OCI-M2 (cell line): ENCODE data around the gene FSD1.
"Not testable (repeated sequence)": the region's sequence is repeated elsewhere in the genome, so short reads cannot be mapped to it uniquely, and the experiment has no call there.

Experiments
- DNase-seq: peaks from one replicate; lab custom pipeline; 2025; ENCODE audit not compliant: unreplicated experiment; lab: John Stamatoyannopoulos, UW

The FSD1 gene

GRCh38 chr19:4304538-4305256 is at the start of gene FSD1:
Gene FSD1 (plus strand): TSS chr19:4304598. CDS start chr19:4304747, 149 bp downstream.
- no peak for DNase-seq

GRCh38 chr19:4256563-4256962 is 47.8 kb upstream of the FSD1 start:
- no peak for DNase-seq

- no peak for DNase-seq
These were observed 47.4 kb upstream of the FSD1 start for GRCh38 chr19:4257025-4257424.

GRCh38 chr19:4258181-4258580 is 46.2 kb upstream of the FSD1 start:
- DNase-seq, result no peak

GRCh38 chr19:4260613-4261191 is 43.7 kb upstream of the FSD1 start:
- no peak for DNase-seq

GRCh38 chr19:4264812-4265211 is 39.6 kb upstream of the FSD1 start:
- DNase-seq, result no peak

GRCh38 chr19:4266253-4267000 is 38.0 kb upstream of the FSD1 start:
- no peak for DNase-seq

- DNase-seq, result no peak
These were observed 37.1 kb upstream of the FSD1 start for GRCh38 chr19:4267101-4267900.

GRCh38 chr19:4267901-4268815 is 36.2 kb upstream of the FSD1 start:
- DNase-seq, result no peak

- no peak for DNase-seq
These were observed 35.5 kb upstream of the FSD1 start for GRCh38 chr19:4268816-4269430.

GRCh38 chr19:4272894-4273293 is 31.5 kb upstream of the FSD1 start:
- DNase-seq, result no peak

- DNase-seq, result not testable (repeated sequence)
These were observed 30.1 kb upstream of the FSD1 start for GRCh38 chr19:4274321-4274686.

- DNase-seq, result no peak
These were observed 27.2 kb upstream of the FSD1 start for GRCh38 chr19:4277191-4277696.

- no peak for DNase-seq
These were observed 26.4 kb upstream of the FSD1 start for GRCh38 chr19:4278010-4278409.

- no peak for DNase-seq
These were observed 25.8 kb upstream of the FSD1 start, which contains the start of gene SHD for GRCh38 chr19:4278419-4279266. Gene SHD (plus strand): TSS chr19:4279266. CDS start chr19:4280064, 798 bp downstream.

GRCh38 chr19:4279267-4279529 is 25.2 kb upstream of the FSD1 start:
- no peak for DNase-seq

GRCh38 chr19:4279530-4280422 is 24.6 kb upstream of the FSD1 start:
- DNase-seq, result no peak
